ENCODE data around the gene KRTAP4-1.
"Not testable (repeated sequence)": the region's sequence is repeated elsewhere in the genome, so short reads cannot be mapped to it uniquely, and the experiment has no call there.

KRTAP4-1 gene

DNA sequence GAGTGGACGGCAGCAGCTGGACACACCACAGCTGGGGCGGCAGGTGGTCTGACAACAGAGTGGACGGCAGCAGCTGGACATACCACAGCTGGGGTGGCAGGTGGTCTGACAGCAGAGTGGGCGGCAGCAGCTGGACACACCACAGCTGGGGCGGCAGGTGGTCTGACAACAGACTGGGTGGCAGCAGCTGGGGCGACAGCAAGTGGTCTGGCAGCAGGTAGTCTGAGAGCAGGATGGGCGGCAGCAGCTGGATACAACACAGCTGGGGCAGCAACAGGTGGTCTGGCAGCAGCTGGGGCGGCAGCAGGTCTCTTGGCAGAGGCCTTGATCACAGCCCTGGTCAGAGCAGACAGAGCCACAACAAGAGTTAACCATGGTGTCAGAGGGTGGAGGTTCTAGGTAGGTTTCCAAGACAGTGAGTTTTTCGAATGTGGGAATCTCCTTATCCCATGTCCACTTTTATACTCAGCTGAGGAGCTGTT, at the start of gene KRTAP4-1:
Gene KRTAP4-1, minus strand, starts transcription at position 432 of the 482 bp plus-strand sequence. Its CDS starts 57 bp downstream, at position 375.
- DNase-seq (ENCODE audit: low spot score) = no peak

DNA sequence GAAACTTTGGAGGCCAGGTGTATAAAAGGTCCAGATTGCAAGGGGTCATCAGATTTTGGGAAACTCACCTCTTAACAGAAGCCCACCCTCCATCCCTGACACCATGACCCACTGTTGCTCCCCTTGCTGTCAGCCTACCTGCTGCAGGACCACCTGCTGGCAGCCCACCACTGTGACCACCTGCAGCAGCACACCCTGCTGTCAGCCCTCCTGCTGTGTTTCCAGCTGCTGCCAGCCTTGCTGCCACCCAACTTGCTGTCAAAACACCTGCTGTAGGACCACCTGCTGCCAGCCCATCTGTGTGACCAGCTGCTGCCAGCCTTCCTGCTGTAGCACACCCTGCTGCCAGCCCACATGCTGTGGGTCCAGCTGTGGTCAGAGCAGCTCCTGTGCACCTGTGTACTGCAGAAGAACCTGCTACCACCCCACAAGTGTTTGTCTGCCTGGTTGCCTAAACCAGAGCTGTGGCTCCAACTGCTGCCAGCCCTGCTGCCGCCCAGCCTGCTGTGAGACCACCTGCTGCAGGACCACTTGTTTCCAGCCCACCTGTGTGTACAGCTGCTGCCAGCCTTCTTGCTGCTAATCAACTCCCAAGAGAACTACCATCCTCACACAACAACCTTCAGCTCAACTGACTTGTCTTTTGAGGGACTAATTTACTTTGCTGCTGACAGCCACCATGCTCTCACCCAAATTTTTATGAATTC, 47.8 kb upstream of the KRTAP4-1 start, which contains the start of gene KRTAP9-3:
Gene KRTAP9-3, plus strand, starts transcription at position 51 of the 707 bp plus-strand sequence. Its CDS starts 53 bp downstream, at position 104.
- DNase-seq (ENCODE audit: low spot score) = not testable (repeated sequence)

GRCh38 chr17:41231731-41232130, 47.0 kb upstream of the KRTAP4-1 start:
- no peak for DNase-seq (ENCODE audit: low spot score)

DNA sequence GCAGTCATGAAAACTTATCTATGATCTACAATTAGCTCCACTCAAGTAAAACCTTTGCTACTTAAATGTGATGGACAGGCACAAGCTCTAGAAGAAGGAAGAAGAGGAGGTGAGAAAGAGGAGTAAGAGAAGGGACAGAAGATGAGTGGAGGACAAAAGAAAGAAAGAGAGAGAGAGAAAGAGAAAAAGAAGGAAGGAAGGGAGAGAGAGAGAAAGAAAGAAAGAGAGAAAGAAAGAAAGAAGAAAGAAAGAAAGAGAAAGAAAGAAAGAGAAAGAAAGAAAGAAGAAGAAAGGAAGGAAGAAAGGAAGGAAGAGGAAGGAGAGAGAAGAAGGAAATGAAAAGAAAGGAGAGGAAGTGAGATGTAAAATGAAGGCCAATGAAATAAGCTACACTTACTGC, 45.4 kb upstream of the KRTAP4-1 start:
- DNase-seq (ENCODE audit: low spot score) = no peak

DNA sequence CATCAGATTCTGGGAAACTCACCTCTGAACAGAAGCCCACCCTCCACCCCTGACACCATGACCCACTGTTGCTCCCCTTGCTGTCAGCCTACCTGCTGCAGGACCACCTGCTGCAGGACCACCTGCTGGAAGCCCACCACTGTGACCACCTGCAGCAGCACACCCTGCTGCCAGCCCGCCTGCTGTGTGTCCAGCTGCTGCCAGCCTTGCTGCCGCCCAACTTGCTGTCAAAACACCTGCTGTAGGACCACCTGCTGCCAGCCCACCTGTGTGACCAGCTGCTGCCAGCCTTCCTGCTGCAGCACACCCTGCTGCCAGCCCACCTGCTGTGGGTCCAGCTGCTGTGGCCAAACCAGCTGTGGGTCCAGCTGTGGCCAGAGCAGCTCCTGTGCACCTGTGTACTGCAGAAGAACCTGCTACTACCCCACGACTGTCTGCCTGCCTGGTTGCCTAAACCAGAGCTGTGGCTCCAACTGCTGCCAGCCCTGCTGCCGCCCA, 41.9 kb upstream of the KRTAP4-1 start, which contains the start of gene KRTAP9-2:
Gene KRTAP9-2, plus strand, starts transcription at position 51 of the 498 bp plus-strand sequence. Its CDS starts 7 bp downstream, at position 58.
- not testable (repeated sequence) for DNase-seq (ENCODE audit: low spot score)

GRCh38 chr17:41226051-41226450, 41.3 kb upstream of the KRTAP4-1 start:
- no peak for DNase-seq (ENCODE audit: low spot score)

DNA sequence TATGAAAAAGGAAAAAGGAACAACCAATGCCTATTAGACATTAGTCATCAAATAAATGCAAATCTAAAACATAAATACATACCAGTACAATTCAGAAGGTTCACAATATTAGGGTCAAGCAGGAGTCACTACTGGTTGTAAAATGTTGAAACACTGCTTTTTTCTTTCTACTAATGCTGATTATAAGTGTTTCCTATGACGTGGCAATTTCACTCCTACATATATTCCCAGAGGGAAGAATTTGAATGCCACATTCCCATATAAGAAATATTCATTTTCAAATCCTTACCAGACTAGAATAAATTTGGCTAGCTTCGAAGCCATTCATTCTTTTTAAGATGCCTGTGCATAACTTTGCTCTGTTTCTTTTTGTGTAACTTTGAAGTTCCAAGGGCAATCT, 39.1 kb upstream of the KRTAP4-1 start:
- DNase-seq (ENCODE audit: low spot score) = no peak

DNA sequence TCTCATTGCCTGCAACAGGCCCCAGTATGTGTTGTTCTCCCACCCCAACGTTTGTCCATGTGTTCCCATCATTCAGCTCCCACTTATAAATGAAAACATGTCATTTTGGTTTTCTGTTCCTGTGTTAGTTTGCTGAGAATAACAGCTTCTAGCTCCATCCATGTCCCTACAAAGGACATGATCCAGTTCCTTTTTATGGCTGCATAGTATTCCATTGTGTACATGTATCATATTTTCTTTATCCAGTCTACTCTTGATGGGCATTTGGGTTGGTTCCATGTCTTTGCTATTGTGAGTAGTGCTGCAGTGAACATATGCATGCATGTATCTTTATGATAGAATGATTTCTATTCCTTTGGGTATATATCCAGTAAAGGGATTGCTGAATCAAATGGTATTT, 31.0 kb upstream of the KRTAP4-1 start:
- DNase-seq (ENCODE audit: low spot score) = no peak

DNA sequence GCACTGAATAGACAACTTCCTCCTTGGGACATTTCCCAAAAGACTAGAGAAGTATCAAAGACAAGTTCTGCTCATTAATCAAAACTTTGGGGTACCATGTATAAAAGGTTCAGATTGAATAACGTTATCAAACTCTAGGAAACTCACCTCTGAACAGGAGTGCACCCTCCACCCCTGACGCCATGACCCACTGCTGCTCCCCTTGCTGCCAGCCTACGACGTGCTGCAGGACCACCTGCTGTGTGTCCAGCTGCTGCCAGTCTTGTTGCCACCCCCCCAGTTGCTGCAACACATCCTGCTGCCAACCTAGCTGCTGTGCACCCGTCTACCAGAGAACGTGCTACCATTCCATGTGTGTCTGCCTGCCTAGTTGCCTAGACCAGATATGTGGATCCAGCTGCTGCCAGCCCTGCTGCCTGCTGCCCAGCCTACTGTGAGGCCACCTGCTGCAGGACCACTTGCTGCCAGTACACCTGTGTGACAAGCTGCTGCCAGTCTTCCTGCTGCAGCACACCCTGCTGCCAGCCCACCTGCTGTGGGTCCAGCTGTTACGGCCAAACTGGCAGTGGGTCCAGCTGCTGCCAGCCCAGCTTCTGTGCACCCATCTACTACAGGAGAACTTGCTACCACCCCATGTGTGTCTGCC, 27.9 kb upstream of the KRTAP4-1 start:
- DNase-seq (ENCODE audit: low spot score) = no peak

DNA sequence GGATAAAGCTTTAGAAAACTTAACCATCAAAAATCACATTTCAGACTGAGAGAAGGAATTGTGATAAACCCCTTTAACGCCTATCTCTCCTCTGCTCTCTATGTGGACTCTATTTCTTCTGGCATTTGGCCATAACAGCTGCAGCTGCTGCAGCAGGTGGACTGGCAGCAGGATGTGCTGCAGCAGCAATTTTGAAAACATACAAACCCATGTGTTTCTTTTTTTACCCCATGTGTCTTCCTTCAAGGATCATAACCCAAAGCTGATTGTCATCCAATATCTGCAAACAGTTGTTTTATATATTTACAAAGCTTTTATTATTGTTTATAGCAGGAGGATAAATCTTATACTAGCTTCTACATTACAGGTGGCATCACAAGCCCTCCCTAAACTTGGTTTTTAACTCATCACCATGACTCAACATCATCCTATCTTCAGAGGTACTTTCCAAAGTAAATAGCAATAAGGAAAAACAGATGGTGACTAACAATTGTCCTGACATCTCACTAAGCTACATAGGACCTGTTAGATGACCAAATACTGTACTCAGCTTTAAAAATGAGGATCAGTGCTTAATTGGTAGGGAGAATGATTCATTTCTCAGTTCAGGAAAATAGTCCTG, 27.2 kb upstream of the KRTAP4-1 start:
- DNase-seq (ENCODE audit: low spot score) = peak; percentile 29

DNA sequence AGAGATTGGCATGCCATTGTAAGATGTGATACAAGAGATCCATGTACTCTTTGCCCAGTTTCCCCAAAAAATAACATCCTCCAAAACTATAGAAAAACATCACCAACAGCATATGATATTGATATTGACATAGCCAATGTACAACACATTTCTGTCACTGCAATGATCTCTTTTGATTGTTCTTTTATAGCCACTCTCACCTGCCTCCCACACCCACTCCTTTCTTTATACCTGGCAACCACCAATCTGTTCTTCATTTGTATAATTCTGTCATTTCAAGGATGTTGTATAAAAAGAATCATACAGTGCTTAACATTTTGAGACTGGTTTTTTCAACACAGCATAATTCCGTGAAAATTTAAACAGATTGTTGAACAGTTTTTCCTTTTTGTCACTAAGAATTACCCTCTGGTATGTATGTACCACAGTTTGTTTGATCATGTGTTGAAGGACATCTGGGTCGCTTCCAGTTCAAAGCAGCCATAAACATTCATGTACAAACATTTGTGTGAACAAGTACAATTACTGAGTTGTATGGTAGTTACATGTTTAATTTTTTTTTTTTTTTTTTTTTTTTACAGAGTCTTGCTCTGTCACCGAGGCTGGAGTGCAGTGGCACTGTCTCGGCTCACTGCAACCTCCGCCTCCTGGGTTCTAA, 14.8 kb upstream of the KRTAP4-1 start:
- DNase-seq (ENCODE audit: low spot score) = no peak

DNA sequence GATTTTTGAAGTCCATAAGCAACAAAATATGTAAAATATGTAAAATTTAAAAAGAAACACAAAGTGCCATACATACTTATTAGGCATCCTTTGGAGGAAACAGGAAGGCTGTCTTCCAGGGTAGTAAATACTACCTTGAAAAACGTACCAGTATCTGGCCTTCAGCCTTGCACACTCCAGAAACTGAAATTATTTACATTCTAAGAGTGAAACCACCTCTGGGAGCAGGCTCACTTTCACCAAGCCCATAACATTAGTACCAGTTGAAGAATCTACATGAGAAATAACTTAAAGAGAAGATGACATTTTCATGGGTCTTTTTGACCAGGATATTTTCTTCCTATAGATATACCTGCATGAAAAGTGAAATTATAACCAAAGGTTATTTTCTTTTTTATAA, 11.4 kb upstream of the KRTAP4-1 start:
- no peak for DNase-seq (ENCODE audit: low spot score)

DNA sequence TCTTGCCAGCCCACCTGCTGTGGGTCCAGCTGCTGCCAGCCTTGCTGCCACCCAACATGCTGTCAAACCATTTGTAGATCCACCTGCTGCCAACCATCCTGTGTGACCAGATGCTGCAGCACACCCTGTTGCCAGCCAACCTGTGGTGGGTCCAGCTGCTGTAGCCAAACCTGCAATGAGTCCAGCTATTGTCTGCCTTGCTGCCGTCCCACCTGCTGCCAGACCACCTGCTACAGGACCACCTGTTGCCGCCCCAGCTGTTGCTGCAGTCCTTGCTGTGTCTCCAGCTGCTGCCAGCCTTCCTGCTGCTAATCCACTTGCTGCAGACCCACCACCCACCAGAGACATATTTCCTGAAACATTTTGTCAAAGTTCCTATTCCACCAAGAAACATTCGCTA, 5.6 kb upstream of the KRTAP4-1 start:
- DNase-seq (ENCODE audit: low spot score) = no peak

GRCh38 chr17:41189837-41190318, 5.2 kb upstream of the KRTAP4-1 start, which contains the start of gene KRTAP9-1:
KRTAP9-1 (plus strand) TSS chr17:41189887; CDS start chr17:41189887, 0 bp downstream.
- not testable (repeated sequence) for DNase-seq (ENCODE audit: low spot score)

DNA sequence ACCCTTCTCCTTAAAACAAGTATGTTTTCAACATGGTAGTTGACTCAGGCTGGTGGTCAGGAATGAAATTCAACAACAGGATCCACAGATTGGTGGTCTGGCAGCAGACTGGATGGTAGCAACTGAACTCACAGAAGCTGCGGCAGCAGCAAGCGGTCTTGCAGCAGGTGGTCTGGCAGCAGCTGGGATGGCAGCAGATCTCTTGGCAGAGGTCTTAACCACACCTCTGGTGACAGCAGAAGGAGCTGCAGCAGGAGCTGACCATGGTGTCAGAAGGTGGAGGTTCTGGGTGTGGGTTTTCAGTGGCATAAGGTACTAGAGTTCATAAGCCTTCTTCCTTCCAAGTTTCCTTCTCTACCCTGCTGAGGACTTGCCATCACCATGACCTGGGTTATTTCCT, 2.2 kb upstream of the KRTAP4-1 start:
- no peak for DNase-seq (ENCODE audit: low spot score)

GRCh38 chr17:41185001-41185400, 290 bp upstream of the KRTAP4-1 start:
- no peak for DNase-seq (ENCODE audit: low spot score)

DNA sequence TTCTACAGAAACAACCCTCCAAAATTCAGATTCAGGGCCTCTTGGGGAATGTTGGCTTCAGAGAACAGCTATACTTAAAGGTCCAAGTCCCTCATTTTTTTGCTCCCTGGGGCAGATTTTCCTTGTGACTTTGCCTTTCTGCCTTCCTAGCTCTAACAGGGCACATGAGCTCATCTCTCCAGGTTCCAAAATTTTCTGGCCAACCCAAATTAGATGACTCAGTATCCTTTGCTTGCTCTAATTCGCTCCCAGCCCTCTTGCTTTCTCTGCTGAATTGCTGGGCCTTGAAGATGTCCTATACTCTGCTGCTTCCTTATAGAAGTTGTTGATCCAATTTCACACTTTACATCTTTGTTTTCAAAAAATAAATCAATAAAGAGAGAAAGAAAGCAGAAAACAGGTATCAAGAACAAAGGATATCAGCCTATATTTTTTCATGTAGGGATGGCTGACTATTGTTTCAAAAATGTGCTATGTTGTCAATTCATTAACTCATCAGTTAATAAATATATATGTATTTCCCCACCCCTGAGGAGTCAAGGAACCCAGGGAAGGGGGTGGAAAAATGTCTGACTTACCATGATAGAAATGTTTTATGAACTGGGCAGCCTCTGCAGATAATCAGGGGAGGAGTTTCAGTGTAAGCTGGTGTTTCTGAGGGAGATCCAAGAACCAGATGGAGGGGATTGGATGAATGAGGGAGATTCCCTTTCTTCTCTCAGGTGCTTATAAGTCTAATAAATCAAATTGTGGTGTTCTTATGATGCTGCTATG, 5.7 kb downstream of the KRTAP4-1 start:
- peak; percentile 60 for DNase-seq (ENCODE audit: low spot score)

- peak; percentile 46 for DNase-seq (ENCODE audit: low spot score)
These were observed 6.4 kb downstream of the KRTAP4-1 start for GRCh38 chr17:41178341-41178740.

GRCh38 chr17:41177727-41178271, 6.9 kb downstream of the KRTAP4-1 start, which contains the start of gene KRTAP4-2:
KRTAP4-2 (minus strand) TSS chr17:41178221; CDS start chr17:41178164, 57 bp downstream.
- DNase-seq (ENCODE audit: low spot score) = no peak

GRCh38 chr17:41176744-41177387, 7.8 kb downstream of the KRTAP4-1 start:
- no peak for DNase-seq (ENCODE audit: low spot score)
